Suppressor macrophage (primary cell): ENCODE measurements around the gene OLFM4.

Experiments
- DNase-seq, 4 experiments: peaks; one replicate each; pipeline ENCODE4 v3.0.0-alpha.2; 2020 to 2022

OLFM4 gene

GRCh38 chr13:53068585-53069520, 40.2 kb downstream of the OLFM4 start:
- DNase-seq, result no peak

GRCh38 chr13:53069800-53070199, 41.2 kb downstream of the OLFM4 start:
- no peak for DNase-seq

GRCh38 chr13:53073711-53074110, 45.1 kb downstream of the OLFM4 start:
- DNase-seq, result no peak

GRCh38 chr13:53074114-53074513, 45.5 kb downstream of the OLFM4 start:
- DNase-seq, result no peak

GRCh38 chr13:53075356-53076041, 46.9 kb downstream of the OLFM4 start:
- DNase-seq, result no peak

DNA sequence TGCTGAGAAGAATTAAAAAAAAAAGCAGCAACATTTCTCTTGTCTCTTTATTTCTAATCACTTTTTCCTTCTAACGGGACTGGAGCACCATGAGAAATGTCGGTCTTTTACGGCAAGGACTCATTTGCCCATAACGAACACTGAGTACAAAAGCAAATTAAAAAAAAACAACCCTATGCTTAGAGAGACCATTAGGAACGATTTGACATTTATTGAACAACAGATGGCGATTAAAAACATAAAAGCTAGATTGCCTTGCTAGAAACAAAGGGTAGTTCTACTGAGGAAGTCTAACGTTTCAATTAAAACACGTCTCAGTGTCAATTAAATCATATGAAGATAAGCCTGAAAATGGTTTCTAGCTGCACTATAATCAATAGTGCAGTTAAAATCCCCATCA, 51.1 kb downstream of the OLFM4 start:
- DNase-seq, result no peak

DNA sequence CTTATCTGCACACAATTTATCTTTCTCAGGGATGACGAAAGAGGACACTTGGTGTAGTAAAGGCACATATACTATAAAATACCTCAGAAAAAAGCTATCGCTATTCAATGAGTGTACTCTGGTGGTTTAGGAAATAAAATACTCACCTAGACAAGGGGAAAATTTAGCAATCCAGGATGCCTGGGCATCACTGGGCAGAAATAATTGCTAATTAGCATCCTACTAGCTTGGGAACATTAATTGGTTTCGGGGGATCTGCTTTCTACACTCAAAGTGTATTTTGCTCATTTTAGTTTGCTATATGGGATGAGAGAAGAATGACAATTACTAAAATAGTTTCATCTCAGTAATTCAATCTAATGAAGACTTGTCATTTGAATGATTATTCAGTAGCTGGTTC, 60.3 kb downstream of the OLFM4 start:
- DNase-seq, result no peak

- DNase-seq, result no peak
Measured at GRCh38 chr13:53089951-53090350, 61.3 kb downstream of the OLFM4 start.

- no peak for DNase-seq
Measured at GRCh38 chr13:53090461-53090860, 61.8 kb downstream of the OLFM4 start.

GRCh38 chr13:53092931-53093330, 64.3 kb downstream of the OLFM4 start:
- no peak for DNase-seq

- DNase-seq, result no peak
Measured at GRCh38 chr13:53098455-53098854, 69.8 kb downstream of the OLFM4 start.

GRCh38 chr13:53100394-53101063, 71.9 kb downstream of the OLFM4 start:
- DNase-seq, result no peak
